GM21825 (cell line): ENCODE data around the gene SYPL2.

Source experiments
- ATAC-seq: cut with Tn5 transposase; IDR thresholded peaks from one replicate; pipeline ENCODE4 v1.9.1; 2021; ENCODE audit warnings: mild to moderate bottlenecking, moderate library complexity; ENCODE audit not compliant: unreplicated experiment

Gene SYPL2

DNA sequence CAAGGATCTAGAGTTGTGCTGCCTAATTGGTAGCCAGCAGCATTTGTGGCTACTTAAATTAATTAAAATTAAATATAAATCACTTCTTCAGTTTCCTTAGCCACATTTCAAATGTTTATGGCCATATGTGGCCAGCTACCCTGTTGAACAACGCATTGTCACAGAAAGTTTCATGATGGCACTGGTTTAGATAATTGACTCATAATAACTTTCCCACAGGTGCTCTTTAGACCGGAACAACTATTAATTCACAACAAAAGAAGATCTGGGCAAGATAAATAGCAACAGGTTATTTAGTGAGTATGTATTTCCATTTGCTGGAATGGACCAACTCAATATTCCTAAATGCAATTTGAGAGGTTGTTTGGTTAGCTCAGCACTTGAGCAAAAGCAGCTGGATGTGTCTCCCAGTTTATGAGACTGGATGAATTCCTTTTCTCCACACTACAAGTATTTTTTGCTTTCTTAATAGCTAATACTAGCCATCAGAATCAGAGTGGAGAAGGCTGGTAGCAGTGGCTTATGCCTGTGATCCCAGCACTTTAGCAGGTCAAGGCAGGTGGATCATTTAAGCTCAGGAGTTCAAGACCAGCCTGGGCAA lies 46.9 kb downstream of the SYPL2 start:
- ATAC-seq, result no peak

DNA sequence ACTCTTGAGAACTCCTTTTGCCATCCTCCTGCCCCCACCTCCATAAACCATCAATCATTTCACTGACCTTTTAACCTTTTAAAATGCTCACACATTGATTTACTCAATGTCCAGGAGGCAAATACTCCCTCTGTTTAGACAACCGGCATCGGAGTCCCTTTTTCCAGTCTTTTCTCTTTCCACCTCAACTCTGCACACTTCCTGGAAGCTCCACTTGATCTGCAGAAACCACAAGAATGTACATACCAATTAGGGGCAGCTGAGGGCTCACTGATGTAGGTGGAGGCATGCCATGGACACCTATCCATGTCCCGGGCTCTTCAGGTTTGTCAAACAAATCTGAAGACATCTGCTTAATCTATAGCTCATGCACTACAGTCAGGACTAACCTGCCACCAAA lies 48.5 kb downstream of the SYPL2 start:
- ATAC-seq, result no peak

DNA sequence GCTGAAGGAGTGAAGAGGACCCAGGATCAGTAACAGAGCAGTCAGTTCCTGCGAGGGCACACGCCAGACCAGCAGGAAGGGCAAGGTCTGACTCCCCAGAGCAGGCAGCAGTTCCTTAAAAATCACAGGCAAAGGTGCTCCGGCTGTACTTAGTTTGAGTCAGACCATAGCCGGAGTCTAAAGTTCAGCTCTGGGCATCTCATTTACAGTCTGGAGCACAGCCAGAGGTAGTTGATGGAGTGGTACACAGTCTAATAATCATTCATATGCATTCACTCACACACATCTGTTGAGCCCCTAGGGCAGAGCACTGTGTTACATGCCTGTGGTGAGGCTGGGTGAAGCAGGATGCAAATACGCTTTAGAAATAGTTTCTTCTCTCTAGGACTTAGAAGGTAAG lies 50.5 kb downstream of the SYPL2 start:
- no peak for ATAC-seq

DNA sequence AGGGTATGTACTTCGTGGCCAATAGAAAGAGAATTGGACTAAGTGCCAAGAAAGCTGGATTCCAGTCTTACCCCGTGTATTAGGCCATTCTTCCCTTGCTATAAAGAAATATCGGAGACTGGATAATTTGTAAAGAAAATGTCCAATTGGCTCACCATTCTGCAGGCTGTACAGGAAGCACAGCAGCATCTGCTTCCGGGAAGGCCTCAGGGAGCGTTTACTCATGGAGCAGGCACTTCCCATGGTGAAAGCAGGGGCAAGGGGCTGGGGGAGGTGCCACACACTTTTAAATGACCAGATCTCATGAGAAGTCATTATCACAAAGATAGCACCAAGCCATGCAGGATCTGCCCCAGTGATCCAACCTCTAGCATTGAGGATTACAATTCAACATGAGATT lies 51.0 kb downstream of the SYPL2 start:
- ATAC-seq, result no peak

DNA sequence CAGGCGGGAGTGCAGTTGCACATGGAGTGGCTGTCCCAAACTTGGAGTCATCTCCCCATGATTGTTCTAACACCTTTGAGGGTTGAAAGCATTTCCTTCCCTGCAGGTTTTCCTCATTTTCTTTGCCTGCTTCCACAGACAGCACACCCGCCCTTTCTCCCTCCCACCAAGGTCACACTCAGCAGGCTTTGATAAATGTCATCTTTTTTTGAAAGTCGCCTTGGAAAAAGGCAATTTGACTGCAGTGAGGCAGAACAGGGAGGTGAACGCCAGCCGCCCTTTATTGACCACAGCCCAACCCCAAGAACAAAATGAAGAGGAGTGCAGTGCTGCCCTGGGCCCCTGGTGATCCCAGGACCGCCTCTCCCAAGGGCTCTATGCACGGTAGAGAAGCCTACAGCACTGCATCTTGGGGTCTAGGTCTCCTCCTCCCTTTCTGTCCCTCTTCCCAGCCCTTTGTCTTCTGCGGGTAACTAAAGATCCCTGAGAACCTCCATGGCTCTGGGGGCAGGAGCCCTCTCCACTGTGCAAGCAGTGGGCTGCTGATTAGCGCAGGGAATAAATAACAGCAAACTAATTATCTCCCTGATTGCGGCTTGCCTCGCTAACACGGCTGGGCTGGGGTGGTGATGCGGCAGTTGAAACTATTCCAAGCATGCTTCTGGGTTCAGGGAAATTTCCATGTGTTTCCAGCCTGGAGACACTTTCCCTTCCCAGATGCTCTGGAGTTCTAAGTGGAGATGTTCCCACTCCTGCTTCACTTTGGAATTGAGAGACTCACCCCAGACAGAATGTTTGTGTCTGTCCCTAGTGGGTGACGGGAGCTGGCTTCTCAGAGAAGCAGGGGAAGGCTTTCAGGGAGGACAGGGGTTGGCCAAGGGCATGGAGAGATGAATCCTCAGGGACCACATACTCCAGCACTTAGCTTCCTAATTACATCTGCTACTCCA lies 54.9 kb downstream of the SYPL2 start:
- ATAC-seq, result no peak

DNA sequence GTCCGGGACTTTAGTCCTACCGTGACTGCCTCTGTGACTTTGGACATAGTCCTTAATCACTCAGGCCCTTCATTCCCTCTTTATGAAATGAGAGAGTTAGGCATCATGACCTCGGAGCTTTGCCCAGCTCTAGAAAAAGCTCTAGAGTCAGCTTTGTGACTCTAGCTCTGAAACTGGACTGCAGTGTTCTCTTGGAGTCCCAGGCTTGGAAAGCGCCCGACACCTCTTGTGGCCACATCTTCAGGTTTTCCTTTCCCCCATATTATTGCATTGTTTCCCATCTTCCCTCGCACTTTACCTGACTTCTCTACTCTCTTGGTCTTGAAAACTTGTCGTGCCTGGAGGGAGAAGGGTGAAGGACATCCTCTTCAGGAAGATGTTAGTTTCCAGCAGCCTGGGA lies 55.7 kb downstream of the SYPL2 start:
- ATAC-seq, result no peak

DNA sequence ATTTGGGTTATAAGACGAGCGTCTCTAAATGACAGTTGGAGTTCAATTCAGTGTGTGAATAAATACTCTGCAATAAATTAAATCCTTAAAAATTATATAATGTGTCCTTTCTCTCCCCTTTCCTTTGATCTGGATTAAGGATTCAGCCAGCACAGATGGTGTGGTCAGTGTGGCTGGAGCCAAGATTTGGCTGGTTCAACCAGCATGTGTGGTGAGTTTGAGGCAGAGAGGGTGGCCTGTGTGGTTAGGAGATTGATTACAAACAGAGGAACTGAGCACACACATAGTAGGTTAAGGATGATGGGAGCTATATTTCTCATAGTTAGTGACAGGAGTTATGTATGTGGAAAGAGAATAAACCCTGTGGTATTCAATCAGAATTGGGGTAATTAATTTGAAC lies 57.4 kb downstream of the SYPL2 start:
- no peak for ATAC-seq

DNA sequence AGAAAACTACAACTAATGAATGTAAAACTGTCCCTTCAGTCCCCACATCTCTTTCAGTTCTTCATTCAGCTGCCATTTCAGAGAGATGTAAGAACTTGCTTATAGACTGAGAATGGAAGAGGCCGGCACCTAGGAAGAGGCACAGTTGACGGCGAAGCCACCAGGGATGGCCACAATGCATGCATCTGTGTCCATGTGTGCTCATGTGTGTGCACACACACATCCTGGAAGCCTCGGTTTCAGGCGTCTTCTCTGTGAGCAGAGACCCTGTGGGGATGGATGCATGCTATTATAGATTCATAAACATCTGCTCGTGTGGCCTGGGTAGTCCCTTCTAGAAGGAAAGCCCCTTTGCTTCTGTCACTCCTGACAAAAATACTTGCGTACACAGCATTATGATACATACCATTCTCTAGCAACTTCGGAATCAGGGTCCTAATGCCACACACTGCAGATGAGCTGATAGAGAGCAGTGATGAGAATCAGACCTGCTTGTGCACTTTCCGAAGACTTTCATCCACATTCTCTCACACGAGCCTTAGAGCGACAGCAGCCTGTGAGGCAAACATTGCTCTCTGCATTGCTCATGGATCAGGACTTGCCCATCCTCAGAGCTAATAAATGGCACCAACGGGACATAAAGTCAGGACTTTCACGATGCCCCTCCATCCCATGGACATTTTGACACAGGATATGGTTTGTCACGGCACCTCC lies 60.9 kb downstream of the SYPL2 start:
- peak; percentile 65 for ATAC-seq

DNA sequence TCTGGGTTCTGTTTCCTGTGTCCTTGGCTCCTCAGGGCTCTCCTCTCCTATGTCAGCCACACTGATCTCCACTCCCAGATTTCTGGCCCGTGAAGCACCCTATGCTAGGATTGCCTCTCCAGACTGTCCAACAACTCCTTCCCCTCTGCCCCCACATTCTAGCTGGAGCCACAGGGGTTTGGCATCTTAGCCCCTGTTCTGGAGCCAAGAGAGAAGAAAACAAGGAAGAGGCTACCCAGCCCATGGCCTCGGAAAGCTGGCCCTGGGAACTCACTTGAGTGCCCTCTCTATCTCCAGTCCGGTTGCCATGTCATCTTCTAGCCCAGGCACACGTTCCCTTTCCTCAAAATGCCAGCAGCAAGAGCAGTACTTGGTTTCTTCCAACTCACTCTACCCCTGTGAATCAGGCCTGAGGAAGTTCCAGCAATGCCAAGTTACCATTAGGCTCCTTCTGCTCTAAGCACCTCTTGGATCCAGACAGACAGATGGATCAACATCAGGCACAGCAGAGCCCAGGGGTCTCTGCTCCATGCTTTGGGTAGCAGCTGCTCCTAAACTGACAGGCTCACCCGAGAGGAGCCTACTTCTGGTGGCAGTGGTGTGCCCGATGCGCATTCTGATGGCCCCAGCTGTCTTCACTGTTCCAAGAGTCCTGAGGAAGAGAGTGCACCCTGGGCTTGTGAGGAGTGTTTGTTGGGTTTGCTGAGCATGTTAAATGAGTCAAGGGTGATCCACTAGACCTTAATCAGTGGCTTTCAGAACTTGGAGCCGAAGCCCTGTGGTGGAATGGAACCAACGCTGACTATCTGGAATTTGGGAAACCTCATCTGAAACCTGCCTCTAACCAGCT lies 61.7 kb downstream of the SYPL2 start:
- ATAC-seq, result no peak

DNA sequence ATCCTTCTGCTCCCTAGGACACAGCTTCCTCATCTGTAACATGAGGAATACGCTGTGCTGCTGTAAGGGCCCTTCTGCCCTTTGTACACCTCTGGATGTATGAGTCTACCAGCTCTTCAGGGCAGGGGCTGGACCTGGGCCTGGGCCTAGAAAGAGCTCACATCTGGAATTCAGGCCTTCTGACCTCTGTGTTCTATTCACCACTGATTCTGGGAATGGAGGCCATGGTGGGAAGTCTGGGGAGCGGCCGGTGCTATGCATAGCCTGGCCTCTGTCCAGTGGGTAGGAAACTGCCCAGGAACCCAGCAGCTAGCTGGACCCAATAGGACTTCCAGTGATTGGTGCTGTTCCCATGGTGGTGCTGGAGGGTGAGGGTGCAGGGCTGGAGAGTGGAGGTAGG lies 62.4 kb downstream of the SYPL2 start:
- no peak for ATAC-seq

DNA sequence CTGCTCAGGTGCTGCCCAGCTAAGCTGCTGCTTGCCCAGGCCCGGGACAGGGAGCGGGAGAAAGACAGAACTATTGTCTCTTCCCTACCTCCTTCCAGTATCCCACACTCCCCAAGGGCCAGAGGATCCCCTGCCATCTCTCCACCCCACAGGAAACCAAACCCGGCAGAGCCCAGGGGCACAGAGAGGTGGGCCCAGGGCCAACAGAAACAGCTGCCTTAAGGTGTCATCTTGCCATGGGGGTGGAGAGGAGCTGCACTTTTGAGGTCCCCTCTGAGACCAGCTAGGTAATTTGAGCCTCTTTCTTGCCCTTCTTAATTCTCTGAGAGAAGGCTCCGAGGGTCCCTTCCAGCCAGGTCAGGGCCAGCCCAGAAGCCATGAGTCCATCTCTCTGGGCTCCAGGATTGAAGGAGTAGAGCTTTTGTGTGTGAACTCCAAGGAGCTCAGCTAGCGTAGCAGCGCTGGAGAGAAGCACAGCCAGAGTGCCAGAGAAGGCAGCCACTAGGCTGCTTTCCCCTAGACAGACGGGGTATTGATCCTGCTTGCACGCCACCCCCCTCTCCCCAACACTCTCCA lies 63.6 kb downstream of the SYPL2 start:
- ATAC-seq, result no peak

DNA sequence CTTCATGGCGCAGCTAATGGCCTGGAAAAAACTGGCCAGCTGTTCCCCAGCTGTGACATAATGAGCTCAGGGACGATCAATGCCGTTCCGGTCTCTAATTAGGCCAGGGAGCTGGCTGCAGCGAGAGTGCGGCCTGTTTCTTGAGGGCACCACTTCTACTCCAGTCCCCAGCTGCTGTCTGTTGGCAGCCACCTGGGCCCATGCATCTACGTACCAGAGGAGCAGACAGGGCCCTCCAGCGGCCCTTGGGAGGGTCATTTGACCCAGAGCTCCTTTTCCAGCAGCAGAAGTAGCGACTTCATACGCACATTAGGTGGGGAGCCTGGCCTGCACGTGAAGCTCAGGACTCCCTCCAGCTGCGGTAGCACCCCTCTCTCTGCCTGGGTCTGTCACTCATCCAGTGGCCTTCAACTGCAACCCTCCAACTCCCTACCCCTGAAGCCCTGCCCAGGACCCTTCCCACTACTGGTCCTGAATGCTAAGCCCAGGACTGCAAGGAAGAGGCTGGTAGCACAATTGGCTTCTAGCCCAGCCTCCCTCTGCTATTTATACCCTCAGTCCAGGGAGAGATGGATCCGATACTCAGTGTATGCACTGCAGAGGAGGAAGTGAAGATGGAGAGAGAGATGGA lies 64.2 kb downstream of the SYPL2 start:
- no peak for ATAC-seq

DNA sequence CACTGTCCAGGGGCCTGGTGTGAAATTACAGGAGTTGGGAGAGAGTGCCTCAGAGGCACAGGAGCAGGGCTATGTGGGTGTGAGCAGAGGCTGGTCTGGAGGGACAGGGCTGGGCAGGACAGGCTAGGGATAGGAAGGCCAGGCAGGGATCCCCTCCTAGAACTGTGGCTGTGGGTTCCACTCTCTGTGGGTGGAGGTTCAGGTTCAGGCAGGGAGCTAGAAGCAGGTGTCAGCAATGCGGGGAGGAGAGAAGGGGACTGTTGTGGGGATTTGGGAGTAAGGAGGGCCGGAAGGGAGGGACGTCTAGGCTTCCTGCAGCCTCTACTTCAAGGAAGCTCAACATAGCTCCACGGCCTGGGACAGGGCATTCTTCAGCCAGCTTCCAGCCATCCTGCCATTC lies 65.0 kb downstream of the SYPL2 start:
- ATAC-seq, result no peak
